ENCODE data around the gene KDM1A. TPM values are rescaled to one million over a fixed set of nuclear protein-coding genes. Genes with fewer than 3 reads are reported as not detected.
A peak's percentile ranks its signal among the peaks of the same experiment; 100 is the strongest.

Gene KDM1A
- total RNA-seq, 1 experiment from 2014 or later = 204 TPM

GRCh38 chr1:23084880-23085279, 65.6 kb downstream of the KDM1A start:
- no peak overlapping the region for H3K23ac ChIP-seq (ENCODE audit: insufficient read length, low read depth, low read length)
- H3K27ac ChIP-seq (ENCODE audit: insufficient read length, low read depth, low read length) = no peak overlapping the region
- no peaks in the 10 kb centered on the region for H3K9me3 ChIP-seq (ENCODE audit: control insufficient read depth, low read depth, low read length)
- H3K23me2 ChIP-seq (ENCODE audit: insufficient read length, low read depth, low read length, poor library complexity, severe bottlenecking) = no peaks in the 10 kb centered on the region
- H2BK120ac ChIP-seq (ENCODE audit: low read depth, low read length, poor library complexity, severe bottlenecking) = no peak overlapping the region
- H3K4me2 ChIP-seq (ENCODE audit: insufficient read depth, insufficient read length, low read length) = no peak overlapping the region
- no peak overlapping the region for H4K8ac ChIP-seq (replicated peaks; ENCODE audit: insufficient read length, low read depth, low read length)
- no peak overlapping the region for H2BK20ac ChIP-seq (ENCODE audit: low read depth, low read length, poor library complexity, severe bottlenecking)
- H4K5ac ChIP-seq (ENCODE audit: insufficient read length, low read depth, low read length) = no peak overlapping the region
- Mint-ChIP-seq H3K4me1 (peaks cover 0 to 15% of the 10 kb centered on the region in 2 experiments; a peak in 3 of 4 replicates), H3K27ac (peak overlapping the region in 1 of 3 experiments; percentile 43; a peak in 1 of 7 replicates), H3K36me3 (ENCODE audit: insufficient read depth in 1 of 3, low read depth in 3 of 3) (peaks cover 29 to 92% (median 80%) of the 10 kb centered on the region in 3 experiments; a peak in 6 of 7 replicates), H3K27me3 (ENCODE audit: low read depth) (no peaks in the 10 kb centered on the region; the same call in 1 of the 2 replicates), H3K9me3 (no peaks in the 10 kb centered on the region), H3K4me3 (no peak overlapping the region)
- no peaks in the 10 kb centered on the region for H3K4me1 ChIP-seq (ENCODE audit: insufficient read depth, low read length)
- H3K18ac ChIP-seq (ENCODE audit: insufficient read length, low read depth, low read length) = no peak overlapping the region
- TF ChIP-seq CTCF (conservative IDR thresholded peaks at IDR 0.05) = no peak
- H3K14ac ChIP-seq (ENCODE audit: insufficient read depth, low read length) = no peak overlapping the region
- no peak overlapping the region for H4K91ac ChIP-seq (ENCODE audit: insufficient read length, low read depth, low read length)
- DNase-seq = no peak
- H3K79me1 ChIP-seq (ENCODE audit: insufficient read depth, low read depth, low read length, poor library complexity, severe bottlenecking) = peaks cover 3% of the 10 kb centered on the region
- no peak overlapping the region for H2BK5ac ChIP-seq (ENCODE audit: insufficient read length, low read length)
- H3K79me2 ChIP-seq (ENCODE audit: insufficient read depth, low read length) = no peaks in the 10 kb centered on the region
- no CpG with 5 or more reads among the region's 8 CpGs for WGBS (ENCODE audit: extremely low coverage, insufficient read length, low lambda C conversion rate)
- H2BK12ac ChIP-seq (ENCODE audit: insufficient read length, low read depth, low read length) = no peak overlapping the region
- no peaks in the 10 kb centered on the region for H3K27me3 ChIP-seq (ENCODE audit: insufficient read depth, low read length)
- no peak overlapping the region for H2BK15ac ChIP-seq (ENCODE audit: low read depth, low read length)
- H3K9ac ChIP-seq (ENCODE audit: extremely low read depth, insufficient read length, low read length) = no peak overlapping the region
- H2AK5ac ChIP-seq (ENCODE audit: insufficient read length, low read length) = no peak overlapping the region
- H3K4ac ChIP-seq (ENCODE audit: low read depth, low read length) = no peak overlapping the region
- no peak overlapping the region for H3K56ac ChIP-seq (ENCODE audit: insufficient read length, low read depth, low read length)
- no peaks in the 10 kb centered on the region for H4K20me1 ChIP-seq (ENCODE audit: control insufficient read depth, insufficient read depth, insufficient read length)
- no peak overlapping the region for H3T11ph ChIP-seq (ENCODE audit: low read length)
- no peak overlapping the region for H2AFZ ChIP-seq (ENCODE audit: low read length)

All from H9 (cell line).